ENCODE results near the gene YBX2. TPM values are rescaled to one million over a fixed set of nuclear protein-coding genes. Genes with fewer than 3 reads are reported as not detected.
"Not testable (repeated sequence)": the region's sequence is repeated elsewhere in the genome, so short reads cannot be mapped to it uniquely, and the experiment has no call there.

The YBX2 gene
- total RNA-seq, 1 donor from 2014 or later, result 0.45 TPM

DNA sequence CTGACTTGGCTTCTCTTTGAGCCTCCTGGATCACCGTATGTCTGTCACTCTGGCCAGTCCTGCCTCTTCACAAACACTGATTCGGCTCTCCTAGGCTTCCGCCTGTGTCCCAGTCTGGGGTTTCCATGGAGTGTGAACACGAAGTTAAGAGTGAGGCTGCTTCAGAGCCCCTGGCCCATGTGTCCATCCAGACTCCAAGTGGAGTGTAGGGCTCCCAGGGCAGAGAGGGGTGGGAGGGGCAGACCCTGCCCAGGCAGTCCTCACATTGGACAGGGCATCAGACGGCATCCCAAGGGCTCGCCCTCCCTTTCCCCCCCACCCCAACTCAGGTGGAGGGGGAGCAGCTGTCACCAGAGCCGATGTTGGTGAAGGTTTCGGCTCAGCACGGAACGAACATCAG, 50.6 kb downstream of the YBX2 start:
- not testable (repeated sequence) for DNase-seq (ENCODE audit: low read depth)

GRCh38 chr17:7243453-7243729, 51.0 kb downstream of the YBX2 start:
- no peak for DNase-seq (ENCODE audit: low read depth)

- peak; percentile 84 for DNase-seq (ENCODE audit: low read depth)
Measured at GRCh38 chr17:7242717-7243452, 51.6 kb downstream of the YBX2 start.

GRCh38 chr17:7241783-7242716, 52.4 kb downstream of the YBX2 start, which contains the start of gene GABARAP:
TSS of gene GABARAP (minus strand) at chr17:7242449. CDS start at chr17:7242330, 119 bp downstream.
- DNase-seq (ENCODE audit: low read depth), result peak; percentile 71

DNA sequence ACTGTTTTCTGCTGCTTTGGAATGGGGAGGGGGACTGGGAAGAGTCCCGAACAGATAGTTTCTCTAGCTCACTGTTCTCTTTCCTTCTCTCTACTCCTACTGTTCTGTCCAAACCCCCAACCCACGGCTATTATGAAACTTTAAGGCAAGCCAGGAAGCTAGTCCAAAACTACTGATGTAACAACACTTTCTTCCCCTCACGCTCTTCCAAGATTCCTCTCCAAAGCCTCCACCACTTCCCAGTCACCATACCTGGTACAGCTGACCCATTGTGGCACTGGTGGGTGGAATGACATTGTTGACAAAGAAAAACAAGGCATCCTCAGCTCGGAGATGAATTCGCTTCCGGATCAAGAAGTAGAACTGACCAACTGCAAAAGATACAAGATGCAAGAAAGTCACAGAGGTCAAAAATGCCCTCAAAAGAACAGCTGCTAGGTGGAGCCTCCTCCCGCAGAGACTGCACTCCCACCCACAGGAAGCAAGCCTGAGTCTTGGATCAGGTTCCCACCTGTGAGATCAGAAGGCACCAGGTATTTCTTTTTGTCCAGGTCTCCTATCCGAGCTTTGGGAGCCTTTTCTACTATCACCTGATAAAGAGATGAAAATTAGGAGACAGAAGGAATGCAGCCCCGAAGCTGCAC, 53.2 kb downstream of the YBX2 start:
- no peak for DNase-seq (ENCODE audit: low read depth)

DNA sequence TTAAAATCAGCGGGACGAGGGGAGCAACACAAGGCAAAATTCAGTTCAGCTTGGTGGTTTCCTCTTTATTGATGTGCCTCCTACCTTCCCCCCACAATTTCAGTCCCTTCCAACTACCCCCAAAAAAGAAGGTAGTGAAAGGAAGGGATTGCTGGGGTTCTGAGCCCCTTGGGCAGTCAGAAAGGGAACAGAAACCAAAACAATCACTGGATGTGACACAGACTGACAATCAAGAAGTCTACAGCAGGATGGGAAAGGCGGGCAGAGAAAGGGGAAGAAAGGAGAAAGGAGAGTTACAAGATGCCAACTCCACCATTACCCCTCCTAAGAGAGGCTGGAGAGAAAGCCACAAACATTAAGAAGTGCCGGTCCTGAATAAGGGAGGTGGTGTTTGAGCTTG, 54.1 kb downstream of the YBX2 start:
- no peak for DNase-seq (ENCODE audit: low read depth)

GRCh38 chr17:7239091-7240027, 55.1 kb downstream of the YBX2 start, which contains the start of gene PHF23:
TSS of gene PHF23 (minus strand) at chr17:7239457. CDS start at chr17:7239279, 178 bp downstream.
- DNase-seq (ENCODE audit: low read depth), result peak; percentile 98

- no peak for DNase-seq (ENCODE audit: low read depth)
Measured at GRCh38 chr17:7238420-7239090, 55.9 kb downstream of the YBX2 start.

Other genes starting within 250 kb of the YBX2 start
- not detected in 2 replicates for gene CLEC10A, start 214.4 kb downstream of the YBX2 start, total RNA-seq
- not detected in 2 replicates for gene ASGR2, start 179.8 kb downstream of the YBX2 start, total RNA-seq
- 0.60 and 0.87 TPM in 2 replicates for gene ASGR1, start 115.3 kb downstream of the YBX2 start, total RNA-seq
- 2.1 and 22.2 TPM in 2 replicates for gene DLG4, start 74.8 kb downstream of the YBX2 start, total RNA-seq
- 307 and 382 TPM in 2 replicates for gene ACADVL, start 74.7 kb downstream of the YBX2 start, total RNA-seq
- gene DVL2, start 60.1 kb downstream of the YBX2 start, total RNA-seq, result 26.4 and 47.5 TPM in 2 replicates
- 41.2 and 50.7 TPM in 2 replicates for gene PHF23, start 55.2 kb downstream of the YBX2 start, total RNA-seq
- 137 and 148 TPM in 2 replicates for gene GABARAP, start 52.2 kb downstream of the YBX2 start, total RNA-seq
- 19.4 and 53.9 TPM in 2 replicates for gene CTDNEP1, start 42.9 kb downstream of the YBX2 start, total RNA-seq
- 22.1 and 24.8 TPM in 2 replicates for gene ELP5, start 42.4 kb downstream of the YBX2 start, total RNA-seq
- 25.1 and 306 TPM in 2 replicates for gene CLDN7, start 32.2 kb downstream of the YBX2 start, total RNA-seq
- 0.30 and 0.35 TPM in 2 replicates for gene SLC2A4, start 12.9 kb downstream of the YBX2 start, total RNA-seq
- 352 and 682 TPM in 2 replicates for gene EIF5A, start 13.0 kb upstream of the YBX2 start, total RNA-seq
- gene GPS2, start 20.7 kb upstream of the YBX2 start, total RNA-seq, result 39.1 and 49.4 TPM in 2 replicates
- gene NEURL4, start 34.7 kb upstream of the YBX2 start, total RNA-seq, result 21.4 and 27.8 TPM in 2 replicates
- gene ACAP1, start 41.9 kb upstream of the YBX2 start, total RNA-seq, result 0.20 and 65.5 TPM in 2 replicates
- gene KCTD11, start 57.5 kb upstream of the YBX2 start, total RNA-seq, result 10.4 and 13.7 TPM in 2 replicates
- not detected in 2 replicates for gene TMEM95, start 60.5 kb upstream of the YBX2 start, total RNA-seq
- gene TNK1, start 86.5 kb upstream of the YBX2 start, total RNA-seq, result 3.6 and 8.0 TPM in 2 replicates
- gene PLSCR3, start 99.9 kb upstream of the YBX2 start, total RNA-seq, result 20.0 and 71.0 TPM in 2 replicates
- 35.9 and 143 TPM in 2 replicates for gene TMEM256, start 109.5 kb upstream of the YBX2 start, total RNA-seq
- 2.6 and 17.1 TPM in 2 replicates for gene NLGN2, start 113.2 kb upstream of the YBX2 start, total RNA-seq
- not detected in 2 replicates for gene SPEM1, start 125.7 kb upstream of the YBX2 start, total RNA-seq
- not detected in 2 replicates for gene SPEM2, start 131.0 kb upstream of the YBX2 start, total RNA-seq
- gene SPEM3, start 134.2 kb upstream of the YBX2 start, total RNA-seq, result not detected in 2 replicates
- 16.9 and 33.0 TPM in 2 replicates for gene TMEM102, start 140.8 kb upstream of the YBX2 start, total RNA-seq
- 3.3 and 10.7 TPM in 2 replicates for gene FGF11, start 144.9 kb upstream of the YBX2 start, total RNA-seq
- gene CHRNB1, start 150.4 kb upstream of the YBX2 start, total RNA-seq, result 15.3 and 26.0 TPM in 2 replicates
- gene ZBTB4, start 185.0 kb upstream of the YBX2 start, total RNA-seq, result 14.8 and 39.2 TPM in 2 replicates
- gene SLC35G6, start 186.8 kb upstream of the YBX2 start, total RNA-seq, result not detected in 2 replicates
- gene POLR2A, start 189.7 kb upstream of the YBX2 start, total RNA-seq, result 57.3 and 169 TPM in 2 replicates

Data from renal cortical epithelial cell (primary cell).